HG02610 (cell line): ENCODE measurements around the gene NRCAM.

Experiments used
- ATAC-seq: cut with Tn5 transposase; IDR thresholded peaks from one replicate; pipeline ENCODE4 v1.9.1; 2021; ENCODE audit warnings: mild to moderate bottlenecking, moderate library complexity; ENCODE audit not compliant: unreplicated experiment

NRCAM gene

DNA sequence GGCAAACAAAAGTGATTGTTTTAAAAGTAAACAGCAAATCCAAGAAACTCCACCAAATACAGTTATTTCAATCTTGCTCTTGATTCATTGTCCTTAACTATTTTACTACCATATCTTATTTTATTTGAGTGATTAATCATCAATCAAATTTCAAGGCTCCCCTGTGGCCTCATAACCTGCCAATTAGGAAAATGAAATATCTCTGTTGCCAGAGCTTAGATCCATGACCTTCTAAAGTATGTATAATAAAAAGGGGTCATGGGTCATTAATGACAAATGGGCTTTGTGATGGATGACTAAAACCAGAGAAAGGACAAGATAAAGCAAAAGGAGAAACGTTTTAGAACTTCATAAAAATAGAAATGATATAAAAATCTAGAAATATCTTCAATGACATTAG, 28.5 kb downstream of the NRCAM start:
- ATAC-seq = no peak

GRCh38 chr7:108425714-108426275, 30.4 kb downstream of the NRCAM start:
- peak; percentile 25 for ATAC-seq

DNA sequence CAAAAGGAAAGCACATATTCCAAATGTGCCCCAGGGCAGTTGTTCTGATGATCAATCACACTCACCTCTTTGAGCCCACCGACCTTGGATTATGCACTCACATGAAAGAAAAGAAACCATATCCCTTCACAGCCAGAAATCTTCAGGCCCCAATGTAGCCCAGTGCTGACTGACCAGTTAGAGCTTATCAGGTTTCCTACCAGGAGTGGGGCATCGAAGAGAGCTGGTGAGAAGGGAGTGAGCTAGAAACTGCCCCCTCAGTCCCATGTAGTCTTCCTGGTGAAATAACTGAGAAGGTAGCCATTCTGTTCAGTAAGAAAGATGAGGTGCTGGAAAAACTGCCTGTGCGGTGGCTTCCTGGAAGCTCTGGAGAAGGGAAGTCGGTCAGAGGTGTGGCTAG, 32.2 kb downstream of the NRCAM start:
- no peak for ATAC-seq

GRCh38 chr7:108423089-108423989, 32.9 kb downstream of the NRCAM start:
- peak; percentile 54 for ATAC-seq

DNA sequence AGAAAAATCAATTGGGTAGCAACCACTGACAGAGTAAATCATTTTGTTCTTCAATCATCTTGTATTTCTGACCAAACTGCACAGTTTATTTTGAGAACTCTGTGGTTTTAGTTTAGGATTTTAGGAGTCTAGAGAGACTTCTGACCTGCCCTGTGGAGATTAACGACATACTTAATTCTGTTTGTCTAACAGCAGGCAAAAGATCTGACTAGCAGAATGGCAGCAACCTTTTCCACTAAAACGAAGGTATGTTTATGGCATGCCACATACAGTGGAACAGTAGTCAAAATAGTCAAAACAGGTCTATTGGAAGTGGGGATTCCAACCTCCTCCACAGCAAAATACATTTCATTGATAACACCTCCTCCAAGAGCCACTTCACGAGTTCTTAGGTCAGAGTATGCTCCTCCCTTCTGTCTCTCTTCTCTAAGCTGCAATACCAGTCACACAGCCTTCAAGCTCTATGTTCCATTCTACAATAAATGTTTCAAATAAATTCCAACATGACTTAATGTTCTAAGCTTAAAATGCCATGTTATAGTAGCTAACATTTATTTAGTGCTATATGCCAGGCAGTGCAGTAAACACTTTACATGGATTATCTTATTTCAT, 34.4 kb downstream of the NRCAM start:
- no peak for ATAC-seq

DNA sequence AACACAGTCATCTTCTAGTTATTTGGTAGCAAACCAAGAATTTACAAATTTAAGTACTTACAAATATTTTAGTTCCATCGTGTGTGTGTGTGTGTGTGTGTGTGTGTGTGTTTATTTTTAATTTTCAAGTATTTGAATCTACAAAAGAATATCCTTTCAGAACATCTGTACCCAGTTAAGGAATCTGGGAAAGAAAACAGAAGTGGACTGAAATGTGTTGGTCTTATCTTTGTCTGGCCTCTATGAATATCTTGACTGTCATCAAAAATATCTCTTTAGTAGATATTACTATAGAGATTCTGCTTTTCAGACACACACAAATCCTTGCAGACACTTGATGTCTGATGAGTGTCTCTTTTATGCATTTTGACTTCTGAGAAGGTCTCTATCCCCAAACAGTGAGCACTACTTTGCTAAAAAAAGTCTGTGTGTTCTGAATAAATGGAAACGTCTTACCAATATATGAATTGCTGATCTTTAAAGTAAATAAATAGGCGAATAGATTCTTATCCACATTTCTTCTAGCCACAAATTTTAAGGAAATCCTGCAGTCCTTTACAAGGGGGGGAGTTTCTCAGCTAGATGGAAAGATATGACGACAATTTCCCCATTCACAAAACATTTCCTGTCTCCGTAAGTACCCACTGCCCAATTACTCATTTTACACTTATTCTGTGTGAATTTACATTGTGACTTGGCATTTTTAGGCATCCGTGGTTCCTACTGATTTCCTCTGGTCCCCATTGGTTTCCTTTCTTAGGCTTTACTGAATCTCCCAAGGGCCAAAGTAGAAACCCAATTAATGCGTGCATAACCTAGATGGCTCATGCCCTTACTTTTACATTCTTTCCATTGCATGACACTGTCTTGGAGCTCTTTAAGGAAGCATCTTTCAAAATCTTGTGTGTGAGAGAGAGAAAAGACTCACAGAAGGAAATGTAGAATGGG, 36.0 kb downstream of the NRCAM start:
- ATAC-seq = no peak

DNA sequence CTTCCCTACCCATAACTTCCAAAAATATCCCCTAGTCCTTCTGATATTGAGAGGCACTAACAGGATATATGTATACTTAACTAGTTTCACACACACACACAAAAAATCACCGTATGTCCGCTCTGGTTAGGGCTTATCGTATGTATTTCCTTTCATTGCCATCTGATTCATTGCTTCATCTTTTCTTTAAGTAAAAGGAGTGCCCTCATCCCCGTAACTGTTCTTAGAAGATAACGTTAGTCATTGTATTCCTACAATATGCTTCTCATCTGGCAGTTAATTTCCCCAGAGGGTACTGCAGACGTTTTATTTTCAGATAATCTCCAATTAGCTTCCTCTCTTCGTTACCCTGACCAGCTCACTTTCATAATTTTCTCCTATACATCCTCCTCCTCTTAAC, 37.3 kb downstream of the NRCAM start:
- no peak for ATAC-seq

DNA sequence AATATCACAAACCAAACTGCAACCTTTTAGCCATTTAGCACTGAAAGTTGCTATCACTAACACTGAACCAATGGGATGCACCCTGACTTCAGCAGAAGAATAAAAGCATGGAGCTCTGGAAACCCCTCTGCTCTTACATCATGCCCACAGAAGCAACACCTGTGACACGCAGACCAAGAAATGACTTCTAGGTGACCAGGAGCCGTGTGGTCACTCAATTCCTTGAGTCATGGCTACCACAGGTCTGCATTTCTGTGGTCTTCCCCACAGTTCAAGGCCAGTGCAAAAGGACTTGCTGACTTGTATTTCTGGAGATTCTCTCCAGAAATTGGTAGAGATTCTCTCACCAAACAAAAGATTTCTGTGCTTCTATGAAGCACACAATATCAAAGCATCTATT, 38.3 kb downstream of the NRCAM start:
- no peak for ATAC-seq

GRCh38 chr7:108417144-108417543, 39.1 kb downstream of the NRCAM start:
- no peak for ATAC-seq

- peak; percentile 76 for ATAC-seq
These were observed 40.3 kb downstream of the NRCAM start for GRCh38 chr7:108415821-108416536.

- no peak for ATAC-seq
These were observed 41.2 kb downstream of the NRCAM start for GRCh38 chr7:108415084-108415483.

GRCh38 chr7:108413782-108414492, 42.3 kb downstream of the NRCAM start:
- no peak for ATAC-seq

DNA sequence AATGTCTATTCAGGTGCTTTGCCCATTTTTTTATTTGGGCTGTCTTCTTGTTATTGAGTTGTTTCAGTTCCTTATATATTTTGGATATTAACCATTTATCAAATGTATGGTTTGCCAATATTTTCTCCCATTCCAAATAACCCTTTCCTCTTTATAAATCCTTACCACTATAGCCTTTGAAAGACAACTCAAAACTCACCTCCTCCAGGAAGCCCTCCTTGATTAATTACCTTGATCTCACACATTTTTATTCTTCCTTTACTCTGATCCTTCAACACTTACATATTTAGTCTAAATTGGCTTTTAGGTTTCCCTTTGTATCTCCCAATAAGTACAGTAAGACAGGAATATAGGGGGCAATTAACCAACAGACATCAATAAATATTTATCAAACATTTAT, 42.9 kb downstream of the NRCAM start:
- no peak for ATAC-seq

- no peak for ATAC-seq
These were observed 47.1 kb downstream of the NRCAM start for GRCh38 chr7:108409146-108409545.

DNA sequence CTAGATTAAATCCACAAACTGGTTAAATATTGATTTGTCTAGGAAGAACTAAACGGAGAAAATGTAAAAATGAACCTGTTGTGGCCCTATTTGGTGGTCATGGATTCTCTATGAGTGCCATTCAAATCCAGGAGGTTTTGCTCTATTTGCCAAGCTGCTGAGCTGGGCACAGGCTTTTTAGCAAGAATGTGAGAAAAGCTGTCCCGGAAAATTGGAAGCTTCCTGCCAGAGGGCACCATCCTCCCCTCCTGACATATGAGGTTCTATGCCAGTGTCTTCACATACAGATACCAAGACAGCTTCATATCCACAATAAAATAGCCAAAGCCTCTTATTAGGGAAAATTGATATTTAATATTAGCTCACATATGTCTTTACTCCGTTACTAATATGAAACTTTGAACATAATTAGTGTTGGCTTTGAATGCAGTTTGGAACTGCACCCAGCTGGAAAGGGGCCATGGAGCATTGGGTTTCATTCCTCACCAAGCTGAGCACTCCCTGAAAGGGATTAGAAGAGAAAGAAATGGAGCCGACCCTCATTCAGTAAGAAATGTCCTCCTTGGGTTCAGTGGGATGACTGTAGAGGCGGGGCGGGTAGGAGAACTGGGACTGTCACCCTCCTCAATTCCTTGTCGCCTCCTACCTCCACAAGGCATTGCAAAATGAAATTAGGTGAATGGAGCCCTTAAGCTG, 47.8 kb downstream of the NRCAM start:
- ATAC-seq = no peak

GRCh38 chr7:108407676-108408075, 48.6 kb downstream of the NRCAM start:
- ATAC-seq = no peak

DNA sequence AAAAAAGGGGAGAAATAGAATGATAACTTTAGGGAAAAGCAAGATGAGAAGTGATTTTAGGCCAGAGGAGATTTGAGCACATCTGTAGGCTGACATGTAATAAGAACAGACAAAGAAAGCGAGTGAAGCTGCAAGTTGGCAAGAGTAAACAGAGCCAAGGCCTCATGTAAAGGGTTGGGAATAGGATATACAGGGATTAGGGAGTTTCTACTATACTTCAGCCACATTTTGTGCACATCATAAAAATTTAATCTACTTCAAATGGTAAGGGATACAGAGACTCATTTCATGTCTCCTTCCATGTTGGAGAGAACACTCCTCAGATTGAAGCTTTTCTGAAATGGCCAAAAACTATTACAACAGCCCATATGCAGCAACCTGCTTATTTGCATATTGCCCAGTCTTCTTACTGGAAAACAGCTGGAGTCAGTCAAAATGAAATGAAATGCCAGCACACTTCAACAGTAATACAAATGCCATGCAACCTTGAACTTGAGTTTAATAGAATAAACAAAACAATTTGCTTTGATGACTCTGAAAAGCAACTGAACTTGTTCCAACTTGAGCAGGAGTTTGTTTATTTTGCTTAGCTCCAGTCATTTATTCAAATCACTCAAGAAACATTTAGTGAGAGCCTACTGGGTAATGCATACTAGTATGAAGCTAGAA, 49.9 kb downstream of the NRCAM start:
- no peak for ATAC-seq
